ENCODE measurements around the gene SERPINE3. TPM values are rescaled to one million over a fixed set of nuclear protein-coding genes. Genes with fewer than 3 reads are reported as not detected.

SERPINE3 gene
- total and polyA plus RNA-seq, 4 donors, result 0.63 TPM; not detected in 3

DNA sequence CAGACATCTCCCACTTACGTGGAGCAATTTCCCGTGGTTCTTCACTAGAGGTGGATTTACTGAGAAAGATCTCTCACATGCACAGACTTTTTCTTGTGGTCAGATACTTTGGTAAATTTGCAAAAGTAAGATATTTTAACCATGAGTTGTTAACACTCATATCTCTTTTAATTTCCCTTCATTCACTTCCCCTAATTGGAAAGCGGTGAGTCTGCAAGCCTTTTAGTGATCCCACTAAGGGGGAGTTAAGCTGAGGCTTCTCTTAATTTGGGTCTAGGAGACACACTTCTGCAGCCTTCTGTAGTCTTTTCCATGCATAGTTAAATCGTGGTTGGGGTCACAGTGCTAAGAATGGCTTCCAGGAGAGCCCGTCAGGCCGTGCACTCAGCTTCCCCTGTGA, 30.7 kb upstream of the SERPINE3 start:
- H3K36me3 ChIP-seq (ENCODE audit: control insufficient read depth in 4 of 4, insufficient read depth in 3 of 4, low read depth in 1 of 4, low read length in 3 of 4), result no peaks in the 10 kb centered on the region
- no peaks in the 10 kb centered on the region for H3K4me1 ChIP-seq (ENCODE audit: control insufficient read depth in 4 of 4, insufficient read depth in 4 of 4, low read length in 3 of 4)
- H3K27me3 ChIP-seq (ENCODE audit: control insufficient read depth in 4 of 4, insufficient read depth in 4 of 4, low read length in 3 of 4), result no peaks in the 10 kb centered on the region
- no peak overlapping the region for H3K9ac ChIP-seq (ENCODE audit: low read depth in 1 of 2, low read length in 2 of 2)
- no peak overlapping the region for H3K4me3 ChIP-seq (ENCODE audit: low read depth in 1 of 3, low read length in 3 of 3)
- H3K9me3 ChIP-seq (ENCODE audit: control insufficient read depth in 4 of 4, low read length in 3 of 4), result no peaks in the 10 kb centered on the region
- 69% methylated on average over 6 of the region's 6 CpGs for WGBS
- no peak overlapping the region for H3K27ac ChIP-seq (ENCODE audit: low read depth in 1 of 2, low read length in 2 of 2)
- no peak for TF ChIP-seq JUND (IDR thresholded peaks at IDR 0.05)
- no peak for DNase-seq (ENCODE audit: low spot score)

DNA sequence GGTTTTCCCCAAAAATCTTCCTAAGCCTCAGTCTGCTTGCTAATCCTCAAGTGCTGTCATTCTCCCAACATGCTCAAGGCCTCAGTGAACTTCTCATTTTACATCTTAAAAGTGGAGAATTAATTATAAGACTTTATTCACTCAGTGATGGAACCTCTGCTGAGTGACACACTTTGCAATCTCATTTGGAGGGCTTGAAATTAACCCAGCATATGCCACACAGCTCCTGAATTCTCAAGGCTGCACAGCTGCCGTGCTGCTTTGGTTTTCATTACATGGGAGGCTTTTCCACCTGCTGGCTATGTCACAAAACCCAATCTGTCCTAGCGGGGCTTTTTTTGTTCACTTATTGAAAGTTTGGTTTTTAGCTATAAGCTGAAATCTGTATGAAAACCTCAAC, 28.3 kb upstream of the SERPINE3 start:
- TF ChIP-seq FOXA1 (IDR thresholded peaks at IDR 0.05) (no peak), HNF4A (conservative IDR thresholded peaks at IDR 0.05) (no peak), RXRA (IDR thresholded peaks at IDR 0.05) (no peak), JUND (IDR thresholded peaks at IDR 0.05) (no peak), YY1 (IDR thresholded peaks at IDR 0.05) (no peak), GABPA (IDR thresholded peaks at IDR 0.05 in 1 of 2, conservative IDR thresholded peaks at IDR 0.05 in 1 of 2) (no peak), RAD21 (IDR thresholded peaks at IDR 0.05) (no peak), SP1 (IDR thresholded peaks at IDR 0.05) (no peak)
- TF ChIP-seq, protein P1, sequence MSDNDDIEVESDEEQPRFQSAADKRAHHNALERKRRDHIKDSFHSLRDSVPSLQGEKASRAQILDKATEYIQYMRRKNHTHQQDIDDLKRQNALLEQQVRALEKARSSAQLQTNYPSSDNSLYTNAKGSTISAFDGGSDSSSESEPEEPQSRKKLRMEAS (IDR thresholded peaks at IDR 0.05), result no peak
- TF ChIP-seq, protein P2, sequence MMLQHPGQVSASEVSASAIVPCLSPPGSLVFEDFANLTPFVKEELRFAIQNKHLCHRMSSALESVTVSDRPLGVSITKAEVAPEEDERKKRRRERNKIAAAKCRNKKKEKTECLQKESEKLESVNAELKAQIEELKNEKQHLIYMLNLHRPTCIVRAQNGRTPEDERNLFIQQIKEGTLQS (IDR thresholded peaks at IDR 0.05), result no peak
- TF ChIP-seq, protein P3, sequence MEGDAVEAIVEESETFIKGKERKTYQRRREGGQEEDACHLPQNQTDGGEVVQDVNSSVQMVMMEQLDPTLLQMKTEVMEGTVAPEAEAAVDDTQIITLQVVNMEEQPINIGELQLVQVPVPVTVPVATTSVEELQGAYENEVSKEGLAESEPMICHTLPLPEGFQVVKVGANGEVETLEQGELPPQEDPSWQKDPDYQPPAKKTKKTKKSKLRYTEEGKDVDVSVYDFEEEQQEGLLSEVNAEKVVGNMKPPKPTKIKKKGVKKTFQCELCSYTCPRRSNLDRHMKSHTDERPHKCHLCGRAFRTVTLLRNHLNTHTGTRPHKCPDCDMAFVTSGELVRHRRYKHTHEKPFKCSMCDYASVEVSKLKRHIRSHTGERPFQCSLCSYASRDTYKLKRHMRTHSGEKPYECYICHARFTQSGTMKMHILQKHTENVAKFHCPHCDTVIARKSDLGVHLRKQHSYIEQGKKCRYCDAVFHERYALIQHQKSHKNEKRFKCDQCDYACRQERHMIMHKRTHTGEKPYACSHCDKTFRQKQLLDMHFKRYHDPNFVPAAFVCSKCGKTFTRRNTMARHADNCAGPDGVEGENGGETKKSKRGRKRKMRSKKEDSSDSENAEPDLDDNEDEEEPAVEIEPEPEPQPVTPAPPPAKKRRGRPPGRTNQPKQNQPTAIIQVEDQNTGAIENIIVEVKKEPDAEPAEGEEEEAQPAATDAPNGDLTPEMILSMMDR (IDR thresholded peaks at IDR 0.05; ENCODE audit: low read depth, low read length, missing input control), result no peak
- Histone ChIP-seq H3K9me3 (ENCODE audit: control insufficient read depth in 4 of 4, low read length in 3 of 4) (no peaks in the 10 kb centered on the region), H3K4me3 (ENCODE audit: low read depth in 1 of 3, low read length in 3 of 3) (no peak overlapping the region), H3K27me3 (ENCODE audit: control insufficient read depth in 4 of 4, insufficient read depth in 4 of 4, low read length in 3 of 4) (no peaks in the 10 kb centered on the region), H3K9ac (ENCODE audit: low read depth in 1 of 2, low read length in 2 of 2) (no peak overlapping the region), H3K36me3 (ENCODE audit: control insufficient read depth in 4 of 4, insufficient read depth in 3 of 4, low read depth in 1 of 4, low read length in 3 of 4) (no peaks in the 10 kb centered on the region), H3K4me1 (ENCODE audit: control insufficient read depth in 4 of 4, insufficient read depth in 4 of 4, low read length in 3 of 4) (no peaks in the 10 kb centered on the region), H3K27ac (ENCODE audit: low read depth in 1 of 2, low read length in 2 of 2) (no peak overlapping the region)
- no peak for DNase-seq (ENCODE audit: low spot score)
- WGBS, result over 99% methylated on average over 2 of the region's 2 CpGs

DNA sequence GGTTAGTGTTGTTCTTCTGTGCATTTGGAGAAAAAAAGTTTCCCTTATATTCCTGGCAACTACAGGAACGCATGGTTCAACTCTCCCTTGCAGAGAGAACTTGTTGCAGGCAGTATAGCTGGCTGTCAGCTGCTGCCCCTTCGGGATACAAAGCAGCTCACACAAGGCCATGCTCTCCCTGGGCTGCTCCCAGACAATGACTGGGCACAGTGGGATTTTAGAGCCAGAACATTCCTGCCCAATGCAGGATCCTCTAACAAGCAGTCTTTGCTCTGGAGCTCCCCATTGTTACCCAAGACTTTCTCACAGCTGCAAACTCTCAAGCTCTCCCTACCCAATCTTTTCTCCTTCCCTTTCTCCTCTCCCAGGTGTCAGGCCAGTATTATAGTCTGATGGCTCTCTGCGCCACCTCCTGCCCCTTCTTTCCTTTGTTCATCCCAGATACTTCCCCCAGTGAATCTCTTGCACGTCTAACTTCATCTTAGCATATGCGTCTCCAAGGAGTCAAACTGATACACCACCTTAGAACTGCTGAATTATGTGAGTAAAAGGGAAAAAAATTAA, 27.5 kb upstream of the SERPINE3 start:
- no peaks in the 10 kb centered on the region for H3K36me3 ChIP-seq (ENCODE audit: control insufficient read depth in 4 of 4, insufficient read depth in 3 of 4, low read depth in 1 of 4, low read length in 3 of 4)
- H3K4me3 ChIP-seq (ENCODE audit: low read depth in 1 of 3, low read length in 3 of 3), result no peak overlapping the region
- no peaks in the 10 kb centered on the region for H3K4me1 ChIP-seq (ENCODE audit: control insufficient read depth in 4 of 4, insufficient read depth in 4 of 4, low read length in 3 of 4)
- DNase-seq (ENCODE audit: low spot score), result no peak
- no peaks in the 10 kb centered on the region for H3K9me3 ChIP-seq (ENCODE audit: control insufficient read depth in 4 of 4, low read length in 3 of 4)
- 94% methylated on average over 5 of the region's 5 CpGs for WGBS
- no peak overlapping the region for H3K9ac ChIP-seq (ENCODE audit: low read depth in 1 of 2, low read length in 2 of 2)
- no peaks in the 10 kb centered on the region for H3K27me3 ChIP-seq (ENCODE audit: control insufficient read depth in 4 of 4, insufficient read depth in 4 of 4, low read length in 3 of 4)
- H3K27ac ChIP-seq (ENCODE audit: low read depth in 1 of 2, low read length in 2 of 2), result no peak overlapping the region
- TF ChIP-seq FOXA1 (IDR thresholded peaks at IDR 0.05), result no peak
- TF ChIP-seq GABPA (IDR thresholded peaks at IDR 0.05 in 1 of 2, conservative IDR thresholded peaks at IDR 0.05 in 1 of 2), result no peak
- TF ChIP-seq RAD21 (IDR thresholded peaks at IDR 0.05), result no peak
- TF ChIP-seq YY1 (IDR thresholded peaks at IDR 0.05), result no peak
- TF ChIP-seq NR2F2 (IDR thresholded peaks at IDR 0.05), result no peak
- no peak for TF ChIP-seq SP1 (IDR thresholded peaks at IDR 0.05)
- no peak for TF ChIP-seq TAF1 (conservative IDR thresholded peaks at IDR 0.05)
- no peak for TF ChIP-seq FOXA2 (IDR thresholded peaks at IDR 0.05)
- no peak for TF ChIP-seq JUND (IDR thresholded peaks at IDR 0.05)
- TF ChIP-seq RXRA (IDR thresholded peaks at IDR 0.05), result no peak
- TF ChIP-seq HNF4G (IDR thresholded peaks at IDR 0.05), result no peak
- TF ChIP-seq, protein P4, sequence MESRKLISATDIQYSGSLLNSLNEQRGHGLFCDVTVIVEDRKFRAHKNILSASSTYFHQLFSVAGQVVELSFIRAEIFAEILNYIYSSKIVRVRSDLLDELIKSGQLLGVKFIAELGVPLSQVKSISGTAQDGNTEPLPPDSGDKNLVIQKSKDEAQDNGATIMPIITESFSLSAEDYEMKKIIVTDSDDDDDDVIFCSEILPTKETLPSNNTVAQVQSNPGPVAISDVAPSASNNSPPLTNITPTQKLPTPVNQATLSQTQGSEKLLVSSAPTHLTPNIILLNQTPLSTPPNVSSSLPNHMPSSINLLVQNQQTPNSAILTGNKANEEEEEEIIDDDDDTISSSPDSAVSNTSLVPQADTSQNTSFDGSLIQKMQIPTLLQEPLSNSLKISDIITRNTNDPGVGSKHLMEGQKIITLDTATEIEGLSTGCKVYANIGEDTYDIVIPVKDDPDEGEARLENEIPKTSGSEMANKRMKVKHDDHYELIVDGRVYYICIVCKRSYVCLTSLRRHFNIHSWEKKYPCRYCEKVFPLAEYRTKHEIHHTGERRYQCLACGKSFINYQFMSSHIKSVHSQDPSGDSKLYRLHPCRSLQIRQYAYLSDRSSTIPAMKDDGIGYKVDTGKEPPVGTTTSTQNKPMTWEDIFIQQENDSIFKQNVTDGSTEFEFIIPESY (IDR thresholded peaks at IDR 0.05), result no peak
- TF ChIP-seq HNF4A (conservative IDR thresholded peaks at IDR 0.05), result no peak
- TF ChIP-seq, protein P2 (IDR thresholded peaks at IDR 0.05), result no peak
- TF ChIP-seq EGR1 (IDR thresholded peaks at IDR 0.05; ENCODE audit: low read depth in 2 of 2), result no peak
- TF ChIP-seq, protein P5, sequence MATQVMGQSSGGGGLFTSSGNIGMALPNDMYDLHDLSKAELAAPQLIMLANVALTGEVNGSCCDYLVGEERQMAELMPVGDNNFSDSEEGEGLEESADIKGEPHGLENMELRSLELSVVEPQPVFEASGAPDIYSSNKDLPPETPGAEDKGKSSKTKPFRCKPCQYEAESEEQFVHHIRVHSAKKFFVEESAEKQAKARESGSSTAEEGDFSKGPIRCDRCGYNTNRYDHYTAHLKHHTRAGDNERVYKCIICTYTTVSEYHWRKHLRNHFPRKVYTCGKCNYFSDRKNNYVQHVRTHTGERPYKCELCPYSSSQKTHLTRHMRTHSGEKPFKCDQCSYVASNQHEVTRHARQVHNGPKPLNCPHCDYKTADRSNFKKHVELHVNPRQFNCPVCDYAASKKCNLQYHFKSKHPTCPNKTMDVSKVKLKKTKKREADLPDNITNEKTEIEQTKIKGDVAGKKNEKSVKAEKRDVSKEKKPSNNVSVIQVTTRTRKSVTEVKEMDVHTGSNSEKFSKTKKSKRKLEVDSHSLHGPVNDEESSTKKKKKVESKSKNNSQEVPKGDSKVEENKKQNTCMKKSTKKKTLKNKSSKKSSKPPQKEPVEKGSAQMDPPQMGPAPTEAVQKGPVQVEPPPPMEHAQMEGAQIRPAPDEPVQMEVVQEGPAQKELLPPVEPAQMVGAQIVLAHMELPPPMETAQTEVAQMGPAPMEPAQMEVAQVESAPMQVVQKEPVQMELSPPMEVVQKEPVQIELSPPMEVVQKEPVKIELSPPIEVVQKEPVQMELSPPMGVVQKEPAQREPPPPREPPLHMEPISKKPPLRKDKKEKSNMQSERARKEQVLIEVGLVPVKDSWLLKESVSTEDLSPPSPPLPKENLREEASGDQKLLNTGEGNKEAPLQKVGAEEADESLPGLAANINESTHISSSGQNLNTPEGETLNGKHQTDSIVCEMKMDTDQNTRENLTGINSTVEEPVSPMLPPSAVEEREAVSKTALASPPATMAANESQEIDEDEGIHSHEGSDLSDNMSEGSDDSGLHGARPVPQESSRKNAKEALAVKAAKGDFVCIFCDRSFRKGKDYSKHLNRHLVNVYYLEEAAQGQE (IDR thresholded peaks at IDR 0.05), result no peak
- TF ChIP-seq, protein P1 (IDR thresholded peaks at IDR 0.05), result no peak
